Lung (tissue), 12 donors: ENCODE results near the gene CRAMP1. TPM values are rescaled to one million over a fixed set of nuclear protein-coding genes. Genes with fewer than 3 reads are reported as not detected.

Experiments
- ATAC-seq: fragments of 200-7000 bp; cut with Tn5 transposase; one replicate; pipeline ENCODE4 v1.9.1; 2020; ENCODE audit warnings: moderate number of reproducible peaks; ENCODE audit not compliant: insufficient read depth, low FRiP score
- DNase-seq, 3 donors: peaks; one replicate each; pipeline ENCODE4 v3.0.0-alpha.2; 2013 to 2017
- H3K27ac ChIP-seq, 2 donors: one replicate each; pipeline ENCODE4 v1.5.1; 2013; ENCODE audit warnings: mild to moderate bottlenecking in 2 of 2, moderate library complexity in 2 of 2, control low read depth in 1 of 2, inconsistent platforms in 1 of 2, low read depth in 1 of 2, low read length in 1 of 2
- H3K27me3 ChIP-seq, 3 donors: one replicate each; pipeline ENCODE4 v1.5.1; 2013; ENCODE audit warnings: low read length in 2 of 3; ENCODE audit not compliant: control insufficient read depth in 3 of 3, insufficient read depth in 3 of 3
- H3K36me3 ChIP-seq, 4 donors: one replicate each; pipeline ENCODE4 v1.5.1; 2013; ENCODE audit warnings: low read length in 4 of 4, mild to moderate bottlenecking in 1 of 4, moderate library complexity in 1 of 4; ENCODE audit not compliant: control insufficient read depth in 4 of 4, insufficient read depth in 4 of 4
- H3K4me1 ChIP-seq, 5 donors: one replicate each; pipeline ENCODE4 v1.5.1; 2013; ENCODE audit warnings: low read length in 5 of 5, mild to moderate bottlenecking in 2 of 5, moderate library complexity in 1 of 5; ENCODE audit not compliant: control insufficient read depth in 5 of 5, insufficient read depth in 5 of 5
- H3K4me3 ChIP-seq: one replicate; pipeline ENCODE4 v1.5.1; 2013; ENCODE audit warnings: mild to moderate bottlenecking, control low read depth, moderate library complexity
- H3K9ac ChIP-seq, 2 donors: one replicate each; pipeline ENCODE4 v1.5.1; 2013; ENCODE audit warnings: low read length in 2 of 2, control low read depth in 1 of 2; ENCODE audit not compliant: insufficient read depth in 1 of 2
- H3K9me3 ChIP-seq, 4 donors: one replicate each; pipeline ENCODE4 v1.5.1; 2013; ENCODE audit warnings: low read length in 3 of 4, mild to moderate bottlenecking in 1 of 4, moderate library complexity in 1 of 4; ENCODE audit not compliant: control insufficient read depth in 4 of 4, insufficient read depth in 3 of 4
- CTCF ChIP-seq: IDR thresholded peaks from 2 replicates; pipeline ENCODE4 v1.5.1; 2012; ENCODE audit warnings: mild to moderate bottlenecking; ENCODE audit errors: control extremely low read depth, extremely low read depth
- WGBS, 2 donors: extraction: QIAGEN DNeasy Blood & Tissue Kit; methylation state at CpG; one replicate each; pipeline ENCODE4 v1.1.7; 2013; 5-methylcytosine and 5-hydroxymethylcytosine counted together
- polyA plus RNA-seq, 2 donors: library from polyadenylated mRNA; stranded (reverse); fragments of 200-250 nt; gene quantifications; one replicate each; pipeline ENCODE4 v1.2.1, GENCODE V29; 2013
- total RNA-seq, 2 donors: library from RNA; depleted of rRNA in 1 of 2; stranded (reverse); fragments of >200 nt in 1 of 2; gene quantifications; one replicate each; pipeline ENCODE4 v1.2.1, GENCODE V29; 2014 to 2021
- donor health status: control.
- donor health status: control.
- donor health status: Bipolar disorder and iron deficiency.
- donor health status: healthy.
- donor health status: DM: yes; HTN: yes; CAD: no.

The CRAMP1 gene
- total and polyA plus RNA-seq, 4 donors: 6.6 to 20.4 (median 12.5) TPM

GRCh38 chr16:1639860-1640259 is 27.7 kb downstream of the CRAMP1 start:
- no peaks in the 10 kb centered on the region for H3K9me3 ChIP-seq
- WGBS, 2 donors: 69 to 85% methylated on average over 11 of the region's 11 CpGs
- DNase-seq (no peak), ATAC-seq (no peak)
- TF ChIP-seq CTCF: no peak
- H3K36me3 ChIP-seq: peaks cover 6 to 60% (median 46%) of the 10 kb centered on the region in 4 donors
- peaks cover 0 to 2% (median 0%) of the 10 kb centered on the region in 5 donors for H3K4me1 ChIP-seq
- H3K27ac ChIP-seq: no peak overlapping the region
- H3K27me3 ChIP-seq: no peaks in the 10 kb centered on the region
- no peak overlapping the region for H3K4me3 ChIP-seq
- no peak overlapping the region for H3K9ac ChIP-seq

- 63 to 67% methylated on average over 20 of the region's 20 CpGs for WGBS, 2 donors
- DNase-seq (no peak), ATAC-seq (no peak)
- H3K27me3 ChIP-seq: no peaks in the 10 kb centered on the region
- H3K4me1 ChIP-seq: peaks cover 0 to 2% (median 0%) of the 10 kb centered on the region in 5 donors
- H3K27ac ChIP-seq: peak overlapping the region in 1 of 2 donors; percentile 54
- TF ChIP-seq CTCF: no peak
- H3K36me3 ChIP-seq: peaks cover 3 to 58% (median 43%) of the 10 kb centered on the region in 4 donors
- H3K9me3 ChIP-seq: no peaks in the 10 kb centered on the region
- H3K4me3 ChIP-seq: no peak overlapping the region
- H3K9ac ChIP-seq: no peak overlapping the region
Observed at GRCh38 chr16:1640261-1640941, 28.2 kb downstream of the CRAMP1 start.

- Histone ChIP-seq H3K9ac (no peak overlapping the region), H3K4me1 (peaks cover 0 to 2% (median 0%) of the 10 kb centered on the region in 5 donors), H3K27me3 (no peaks in the 10 kb centered on the region), H3K9me3 (no peaks in the 10 kb centered on the region), H3K36me3 (peaks cover 3 to 66% (median 46%) of the 10 kb centered on the region in 4 donors), H3K4me3 (no peak overlapping the region), H3K27ac (peak overlapping the region in 1 of 2 donors; percentile 26)
- 92% methylated on average over 12 of the region's 12 CpGs for WGBS, 2 donors
- no peak for DNase-seq
- TF ChIP-seq CTCF: no peak
- no peak for ATAC-seq
Observed at GRCh38 chr16:1641261-1641660, 29.1 kb downstream of the CRAMP1 start.

- peaks cover 0 to 2% (median 0%) of the 10 kb centered on the region in 5 donors for H3K4me1 ChIP-seq
- 91 to 93% methylated on average over 4 to 5 of the region's 5 CpGs for WGBS, 2 donors
- no peaks in the 10 kb centered on the region for H3K9me3 ChIP-seq
- no peak for TF ChIP-seq CTCF
- peaks cover 6 to 70% (median 46%) of the 10 kb centered on the region in 4 donors for H3K36me3 ChIP-seq
- H3K27ac ChIP-seq: no peak overlapping the region
- no peaks in the 10 kb centered on the region for H3K27me3 ChIP-seq
- ATAC-seq: no peak
- H3K4me3 ChIP-seq: no peak overlapping the region
- no peak overlapping the region for H3K9ac ChIP-seq
- no peak for DNase-seq
Observed at GRCh38 chr16:1642148-1642547, 30.0 kb downstream of the CRAMP1 start.
